Activated T-helper 17 cell treated with anti-CD3 and anti-CD28 coated beads, Interleukin-2, amount 50 U/mL, for 72 hours (primary cell): ENCODE results near the gene DCAF15. TPM values are rescaled to one million over a fixed set of nuclear protein-coding genes. Genes with fewer than 3 reads are reported as not detected.

Source experiments
- ATAC-seq: fragments of 150-1000 bp; cut with Tn5 transposase; replicated peaks from 2 replicates; pipeline ENCODE4 v1.10.0; 2021; ENCODE audit warnings: mild to moderate bottlenecking, moderate library complexity
- H3K27ac Mint-ChIP-seq: one replicate; pipeline ENCODE4 v1.8.0; 2022; ENCODE audit warnings: mixed read lengths
- H3K27me3 Mint-ChIP-seq: one replicate; pipeline ENCODE4 v1.8.0; 2022; ENCODE audit warnings: mixed read lengths
- H3K36me3 Mint-ChIP-seq: one replicate; pipeline ENCODE4 v1.8.0; 2022; ENCODE audit warnings: low read depth, mild to moderate bottlenecking, mixed read lengths
- H3K4me1 Mint-ChIP-seq: one replicate; pipeline ENCODE4 v1.8.0; 2022; ENCODE audit warnings: mixed read lengths
- H3K4me3 Mint-ChIP-seq: one replicate; pipeline ENCODE4 v1.8.0; 2022; ENCODE audit warnings: mild to moderate bottlenecking, mixed read lengths
- H3K9me3 Mint-ChIP-seq: one replicate; pipeline ENCODE4 v1.8.0; 2022; ENCODE audit warnings: mixed read lengths
- total RNA-seq, 2 donors: library from RNA; stranded (reverse); gene quantifications; one replicate each; pipeline ENCODE4 v1.2.3, GENCODE V29; 2022

The DCAF15 gene
- total RNA-seq, 2 donors from 2014 or later, result 60.9 to 67.7 TPM

- H3K27ac Mint-ChIP-seq, result no peak overlapping the region
- H3K36me3 Mint-ChIP-seq, result no peaks in the 10 kb centered on the region
- no peaks in the 10 kb centered on the region for H3K27me3 Mint-ChIP-seq
- ATAC-seq, result no peak
- H3K4me1 Mint-ChIP-seq, result peaks cover 7% of the 10 kb centered on the region
- H3K9me3 Mint-ChIP-seq, result no peaks in the 10 kb centered on the region
- H3K4me3 Mint-ChIP-seq, result no peak overlapping the region
Measured at GRCh38 chr19:13982773-13983172, 30.5 kb downstream of the DCAF15 start.

- Mint-ChIP-seq H3K27me3 (no peaks in the 10 kb centered on the region), H3K36me3 (no peaks in the 10 kb centered on the region), H3K4me1 (peaks cover 7% of the 10 kb centered on the region), H3K4me3 (no peak overlapping the region), H3K9me3 (no peaks in the 10 kb centered on the region), H3K27ac (no peak overlapping the region)
- ATAC-seq, result no peak
Measured at GRCh38 chr19:13983213-13983889, 31.0 kb downstream of the DCAF15 start.

GRCh38 chr19:13984186-13984585 lies 31.9 kb downstream of the DCAF15 start:
- peak overlapping the region; percentile 91 for H3K27ac Mint-ChIP-seq
- no peak overlapping the region for H3K4me3 Mint-ChIP-seq
- ATAC-seq, result no peak
- H3K9me3 Mint-ChIP-seq, result no peaks in the 10 kb centered on the region
- peaks cover 8% of the 10 kb centered on the region for H3K4me1 Mint-ChIP-seq
- no peaks in the 10 kb centered on the region for H3K27me3 Mint-ChIP-seq
- no peaks in the 10 kb centered on the region for H3K36me3 Mint-ChIP-seq

- no peaks in the 10 kb centered on the region for H3K9me3 Mint-ChIP-seq
- peak overlapping the region; percentile 91 for H3K27ac Mint-ChIP-seq
- peaks cover 8% of the 10 kb centered on the region for H3K36me3 Mint-ChIP-seq
- peak overlapping the region; percentile 82 for H3K4me3 Mint-ChIP-seq
- H3K27me3 Mint-ChIP-seq, result no peaks in the 10 kb centered on the region
- peaks cover 17% of the 10 kb centered on the region for H3K4me1 Mint-ChIP-seq
- no peak for ATAC-seq
Measured at GRCh38 chr19:13984875-13985741, 32.8 kb downstream of the DCAF15 start.

- Mint-ChIP-seq H3K27ac (peak overlapping the region; percentile 97), H3K9me3 (no peaks in the 10 kb centered on the region), H3K27me3 (no peaks in the 10 kb centered on the region), H3K36me3 (peaks cover 10% of the 10 kb centered on the region), H3K4me3 (peak overlapping the region; percentile 82), H3K4me1 (peaks cover 17% of the 10 kb centered on the region)
- ATAC-seq, result peak; percentile 4
Measured at GRCh38 chr19:13985771-13986347, 33.5 kb downstream of the DCAF15 start.

- Mint-ChIP-seq H3K4me1 (peaks cover 17% of the 10 kb centered on the region), H3K27ac (peak overlapping the region; percentile 97), H3K9me3 (no peaks in the 10 kb centered on the region), H3K4me3 (peak overlapping the region; percentile 82), H3K27me3 (no peaks in the 10 kb centered on the region), H3K36me3 (peaks cover 10% of the 10 kb centered on the region)
- ATAC-seq, result peak; percentile 93
Measured at GRCh38 chr19:13986348-13986904, 34.1 kb downstream of the DCAF15 start.

GRCh38 chr19:13987101-13987890 lies 35.0 kb downstream of the DCAF15 start:
- Mint-ChIP-seq H3K4me1 (peaks cover 17% of the 10 kb centered on the region), H3K36me3 (peaks cover 15% of the 10 kb centered on the region), H3K9me3 (no peaks in the 10 kb centered on the region), H3K27me3 (no peaks in the 10 kb centered on the region), H3K4me3 (peak overlapping the region; percentile 82), H3K27ac (peak overlapping the region; percentile 97)
- no peak for ATAC-seq

GRCh38 chr19:13989487-13989886 lies 37.2 kb downstream of the DCAF15 start:
- Mint-ChIP-seq H3K36me3 (peaks cover 23% of the 10 kb centered on the region), H3K4me1 (peaks cover 17% of the 10 kb centered on the region), H3K27ac (peak overlapping the region; percentile 82), H3K4me3 (no peak overlapping the region), H3K9me3 (no peaks in the 10 kb centered on the region), H3K27me3 (no peaks in the 10 kb centered on the region)
- no peak for ATAC-seq

GRCh38 chr19:13990085-13990484 lies 37.8 kb downstream of the DCAF15 start:
- peak overlapping the region; percentile 82 for H3K27ac Mint-ChIP-seq
- H3K27me3 Mint-ChIP-seq, result no peaks in the 10 kb centered on the region
- H3K4me1 Mint-ChIP-seq, result peaks cover 16% of the 10 kb centered on the region
- no peaks in the 10 kb centered on the region for H3K9me3 Mint-ChIP-seq
- peaks cover 23% of the 10 kb centered on the region for H3K36me3 Mint-ChIP-seq
- H3K4me3 Mint-ChIP-seq, result no peak overlapping the region
- ATAC-seq, result no peak

GRCh38 chr19:13992025-13992424 lies 39.7 kb downstream of the DCAF15 start:
- Mint-ChIP-seq H3K36me3 (peaks cover 23% of the 10 kb centered on the region), H3K4me3 (no peak overlapping the region), H3K4me1 (peaks cover 11% of the 10 kb centered on the region), H3K9me3 (no peaks in the 10 kb centered on the region), H3K27me3 (no peaks in the 10 kb centered on the region), H3K27ac (no peak overlapping the region)
- ATAC-seq, result no peak

- H3K27ac Mint-ChIP-seq, result no peak overlapping the region
- no peak for ATAC-seq
- no peaks in the 10 kb centered on the region for H3K9me3 Mint-ChIP-seq
- no peaks in the 10 kb centered on the region for H3K27me3 Mint-ChIP-seq
- H3K4me3 Mint-ChIP-seq, result no peak overlapping the region
- peaks cover 23% of the 10 kb centered on the region for H3K36me3 Mint-ChIP-seq
- peaks cover 11% of the 10 kb centered on the region for H3K4me1 Mint-ChIP-seq
Measured at GRCh38 chr19:13993590-13994300, 41.4 kb downstream of the DCAF15 start.

- Mint-ChIP-seq H3K27ac (no peak overlapping the region), H3K36me3 (peaks cover 14% of the 10 kb centered on the region), H3K4me3 (no peak overlapping the region), H3K4me1 (no peaks in the 10 kb centered on the region), H3K27me3 (no peaks in the 10 kb centered on the region), H3K9me3 (no peaks in the 10 kb centered on the region)
- ATAC-seq, result no peak
Measured at GRCh38 chr19:13995017-13995728, 42.9 kb downstream of the DCAF15 start.
